HCT116 (cell line): ENCODE results near the gene COX10.
"Not testable (repeated sequence)": the region's sequence is repeated elsewhere in the genome, so short reads cannot be mapped to it uniquely, and the experiment has no call there.

ENCODE experiments used
- EZH2 ChIP-seq: fragments of 200-600 bp; sonication (generic); IDR thresholded peaks from 2 replicates; pipeline ENCODE4 v1.6.1; 2017; ENCODE audit warnings: antibody characterized with exemption, mixed run types
- EZH2phosphoT487 ChIP-seq: fragments of 200-600 bp; IDR thresholded peaks from 2 replicates; pipeline ENCODE4 v1.6.1; 2018; ENCODE audit warnings: antibody characterized with exemption, borderline replicate concordance
- POLR2A ChIP-seq: IDR thresholded peaks from 2 replicates; pipeline ENCODE4 v1.7.0; 2011; ENCODE audit warnings: borderline replicate concordance; ENCODE audit not compliant: insufficient read depth, insufficient read length; ENCODE audit errors: extremely low read depth
- SIN3A ChIP-seq: IDR thresholded peaks from 2 replicates; pipeline ENCODE4 v1.6.1; 2012; ENCODE audit warnings: low read depth
- YY1 ChIP-seq: IDR thresholded peaks from 2 replicates; pipeline ENCODE4 v1.6.1; 2011; ENCODE audit warnings: low read length, low read depth, moderate library complexity, mild to moderate bottlenecking; ENCODE audit not compliant: insufficient replicate concordance; ENCODE audit errors: extremely low read depth
- ZNF274 ChIP-seq: fragments of 200-500 bp; sonication (Bioruptor generic); IDR thresholded peaks from 2 replicates; pipeline ENCODE4 v1.6.1; 2014; ENCODE audit warnings: mild to moderate bottlenecking, low read depth, low read length, inconsistent platforms
- TF ChIP-seq, protein P1 (sequence below), 3 experiments: fragments of 200-600 bp in 1 of 3; sonication (generic) in 1 of 3; IDR thresholded peaks in 2 of 3; conservative IDR thresholded peaks in 1 of 3; 2 replicates each; pipeline ENCODE4 v1.5.1; 2012 to 2017; ENCODE audit warnings: low read depth in 2 of 3, low read length in 2 of 3, antibody characterized with exemption in 1 of 3, borderline replicate concordance in 1 of 3, control low read depth in 1 of 3, mild to moderate bottlenecking in 1 of 3, mixed read lengths in 1 of 3, mixed run types in 1 of 3, moderate library complexity in 1 of 3; ENCODE audit not compliant: insufficient read depth in 1 of 3
- TF ChIP-seq, protein P2 (sequence below): IDR thresholded peaks from 2 replicates; pipeline ENCODE4 v1.6.1; 2012; ENCODE audit warnings: low read depth

DNA sequence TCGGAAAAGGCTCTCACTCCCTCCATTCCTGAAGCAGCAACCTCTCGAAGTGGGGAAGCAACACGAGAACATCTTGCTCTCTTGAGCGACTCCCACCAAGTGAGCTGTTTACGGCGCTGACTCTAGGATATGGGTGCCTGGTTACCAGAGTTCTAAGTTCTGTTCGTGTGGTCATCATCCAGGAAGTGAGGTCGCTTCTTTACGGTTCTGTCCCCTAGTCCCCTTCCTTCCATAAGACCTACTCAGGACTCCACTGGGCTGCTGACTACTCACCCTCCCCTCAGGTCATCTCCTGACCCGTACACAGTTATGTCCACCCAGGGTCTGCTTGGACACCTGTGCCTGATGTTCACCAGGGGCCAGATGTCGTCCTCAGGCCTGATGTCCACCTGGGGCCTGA is 167.5 kb downstream of the COX10 start, which contains the start of gene CDRT15:
- TF ChIP-seq, protein P1, sequence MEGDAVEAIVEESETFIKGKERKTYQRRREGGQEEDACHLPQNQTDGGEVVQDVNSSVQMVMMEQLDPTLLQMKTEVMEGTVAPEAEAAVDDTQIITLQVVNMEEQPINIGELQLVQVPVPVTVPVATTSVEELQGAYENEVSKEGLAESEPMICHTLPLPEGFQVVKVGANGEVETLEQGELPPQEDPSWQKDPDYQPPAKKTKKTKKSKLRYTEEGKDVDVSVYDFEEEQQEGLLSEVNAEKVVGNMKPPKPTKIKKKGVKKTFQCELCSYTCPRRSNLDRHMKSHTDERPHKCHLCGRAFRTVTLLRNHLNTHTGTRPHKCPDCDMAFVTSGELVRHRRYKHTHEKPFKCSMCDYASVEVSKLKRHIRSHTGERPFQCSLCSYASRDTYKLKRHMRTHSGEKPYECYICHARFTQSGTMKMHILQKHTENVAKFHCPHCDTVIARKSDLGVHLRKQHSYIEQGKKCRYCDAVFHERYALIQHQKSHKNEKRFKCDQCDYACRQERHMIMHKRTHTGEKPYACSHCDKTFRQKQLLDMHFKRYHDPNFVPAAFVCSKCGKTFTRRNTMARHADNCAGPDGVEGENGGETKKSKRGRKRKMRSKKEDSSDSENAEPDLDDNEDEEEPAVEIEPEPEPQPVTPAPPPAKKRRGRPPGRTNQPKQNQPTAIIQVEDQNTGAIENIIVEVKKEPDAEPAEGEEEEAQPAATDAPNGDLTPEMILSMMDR (IDR thresholded peaks at IDR 0.05 in 2 of 3, conservative IDR thresholded peaks at IDR 0.05 in 1 of 3; ENCODE audit: borderline replicate concordance in 1 of 3, insufficient read depth in 1 of 3, low read depth in 2 of 3, low read length in 2 of 3), result not testable (repeated sequence)
- TF ChIP-seq, protein P2, sequence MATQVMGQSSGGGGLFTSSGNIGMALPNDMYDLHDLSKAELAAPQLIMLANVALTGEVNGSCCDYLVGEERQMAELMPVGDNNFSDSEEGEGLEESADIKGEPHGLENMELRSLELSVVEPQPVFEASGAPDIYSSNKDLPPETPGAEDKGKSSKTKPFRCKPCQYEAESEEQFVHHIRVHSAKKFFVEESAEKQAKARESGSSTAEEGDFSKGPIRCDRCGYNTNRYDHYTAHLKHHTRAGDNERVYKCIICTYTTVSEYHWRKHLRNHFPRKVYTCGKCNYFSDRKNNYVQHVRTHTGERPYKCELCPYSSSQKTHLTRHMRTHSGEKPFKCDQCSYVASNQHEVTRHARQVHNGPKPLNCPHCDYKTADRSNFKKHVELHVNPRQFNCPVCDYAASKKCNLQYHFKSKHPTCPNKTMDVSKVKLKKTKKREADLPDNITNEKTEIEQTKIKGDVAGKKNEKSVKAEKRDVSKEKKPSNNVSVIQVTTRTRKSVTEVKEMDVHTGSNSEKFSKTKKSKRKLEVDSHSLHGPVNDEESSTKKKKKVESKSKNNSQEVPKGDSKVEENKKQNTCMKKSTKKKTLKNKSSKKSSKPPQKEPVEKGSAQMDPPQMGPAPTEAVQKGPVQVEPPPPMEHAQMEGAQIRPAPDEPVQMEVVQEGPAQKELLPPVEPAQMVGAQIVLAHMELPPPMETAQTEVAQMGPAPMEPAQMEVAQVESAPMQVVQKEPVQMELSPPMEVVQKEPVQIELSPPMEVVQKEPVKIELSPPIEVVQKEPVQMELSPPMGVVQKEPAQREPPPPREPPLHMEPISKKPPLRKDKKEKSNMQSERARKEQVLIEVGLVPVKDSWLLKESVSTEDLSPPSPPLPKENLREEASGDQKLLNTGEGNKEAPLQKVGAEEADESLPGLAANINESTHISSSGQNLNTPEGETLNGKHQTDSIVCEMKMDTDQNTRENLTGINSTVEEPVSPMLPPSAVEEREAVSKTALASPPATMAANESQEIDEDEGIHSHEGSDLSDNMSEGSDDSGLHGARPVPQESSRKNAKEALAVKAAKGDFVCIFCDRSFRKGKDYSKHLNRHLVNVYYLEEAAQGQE, result not testable (repeated sequence)
- not testable (repeated sequence) for TF ChIP-seq ZNF274, EZH2, YY1, EZH2phosphoT487, SIN3A, POLR2A
